ENCODE measurements around the gene TPMT.
"Not testable (repeated sequence)": the region's sequence is repeated elsewhere in the genome, so short reads cannot be mapped to it uniquely, and the experiment has no call there.

The TPMT gene

DNA sequence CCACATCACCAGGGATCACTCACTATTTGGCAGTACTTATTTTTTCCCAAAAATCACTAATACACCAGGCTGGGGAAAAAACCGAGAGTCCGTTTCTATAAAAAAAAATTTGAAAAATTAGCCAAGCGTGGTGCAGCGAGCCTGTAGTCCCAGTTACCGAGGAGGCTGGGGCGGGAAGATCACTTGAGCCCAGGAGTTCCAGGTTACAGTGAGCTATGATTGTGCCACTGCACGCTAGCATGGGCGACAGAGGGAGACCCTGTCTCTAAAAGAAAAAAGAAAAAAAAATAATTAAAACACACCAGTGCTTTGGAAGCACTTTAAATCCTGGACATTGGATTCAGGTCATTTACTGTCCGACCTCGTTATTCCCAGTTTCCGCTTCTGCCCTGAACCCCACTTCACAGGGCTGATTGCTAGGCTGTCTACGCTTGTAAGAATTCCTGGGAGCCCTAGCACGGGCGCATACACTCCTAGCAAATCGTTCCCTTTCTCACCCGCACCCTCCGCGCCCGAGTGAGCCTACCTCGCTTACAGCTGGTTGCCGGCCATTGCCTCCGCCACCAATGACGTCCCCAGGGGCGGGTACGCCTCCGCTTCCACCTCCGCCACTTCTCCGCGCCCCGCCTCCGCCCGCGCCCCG, at the start of gene TPMT:
TSS of gene TPMT (minus strand) at position 571 of the 643 bp plus-strand sequence. CDS start 5,950 bp downstream, outside the sequence.
- no peak for DNase-seq

DNA sequence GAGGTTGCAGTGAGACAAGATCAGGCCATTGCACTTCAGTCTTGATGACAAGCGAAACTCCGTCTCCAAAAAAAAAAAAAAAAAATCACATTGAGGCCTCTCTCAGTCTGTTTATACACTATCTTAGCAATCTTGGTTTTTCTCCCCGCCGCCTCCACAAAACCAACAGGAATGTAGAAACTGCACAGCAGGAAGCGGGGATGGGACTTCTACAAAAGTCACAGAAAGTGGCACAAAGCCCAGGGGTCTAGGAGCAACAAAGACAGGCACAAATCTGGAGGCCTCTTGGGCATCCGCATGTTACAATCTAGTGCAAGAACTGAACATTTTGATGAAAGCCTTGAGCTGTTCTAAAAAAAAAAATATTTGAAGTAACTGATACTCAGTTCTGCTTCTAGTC, 48.9 kb upstream of the TPMT start:
- DNase-seq, result no peak

DNA sequence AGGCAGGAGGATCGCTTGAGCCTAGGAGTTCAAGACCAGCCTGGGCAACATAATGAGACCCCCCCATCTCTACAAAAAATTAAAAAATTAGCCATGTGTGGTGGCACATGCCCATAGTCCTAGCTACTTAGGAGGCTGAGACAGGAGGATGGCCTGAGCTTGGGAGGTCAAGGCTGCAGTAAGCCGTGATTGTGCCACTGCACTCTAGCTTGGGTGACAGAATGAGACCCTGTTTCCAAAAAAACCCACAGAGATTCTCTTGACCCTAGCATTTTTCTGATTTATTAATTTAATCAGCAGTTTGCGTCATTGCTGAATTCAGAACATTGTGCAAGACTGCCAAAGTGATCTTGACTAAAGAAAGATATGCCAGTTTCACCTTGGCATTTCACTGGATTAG, 37.1 kb upstream of the TPMT start:
- DNase-seq, result no peak

DNA sequence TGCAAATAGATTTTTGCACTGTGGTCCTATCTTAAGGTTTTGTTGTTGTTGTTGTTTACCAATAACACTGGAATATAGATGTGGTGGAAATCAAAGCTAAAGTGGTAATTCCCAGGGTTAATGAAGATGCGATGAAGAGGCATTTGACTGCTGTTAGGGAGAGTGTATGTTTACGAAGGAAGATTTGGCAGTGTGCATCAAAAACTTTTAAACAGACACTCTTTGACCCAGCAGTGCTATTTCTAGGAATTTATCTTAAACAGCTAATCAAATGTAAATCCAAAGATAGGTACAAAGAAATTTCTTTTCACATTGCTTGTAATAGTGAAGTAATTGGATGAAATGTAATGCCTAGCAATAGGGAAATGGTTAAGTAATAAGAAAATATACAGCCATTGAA, 34.3 kb upstream of the TPMT start:
- DNase-seq, result no peak

DNA sequence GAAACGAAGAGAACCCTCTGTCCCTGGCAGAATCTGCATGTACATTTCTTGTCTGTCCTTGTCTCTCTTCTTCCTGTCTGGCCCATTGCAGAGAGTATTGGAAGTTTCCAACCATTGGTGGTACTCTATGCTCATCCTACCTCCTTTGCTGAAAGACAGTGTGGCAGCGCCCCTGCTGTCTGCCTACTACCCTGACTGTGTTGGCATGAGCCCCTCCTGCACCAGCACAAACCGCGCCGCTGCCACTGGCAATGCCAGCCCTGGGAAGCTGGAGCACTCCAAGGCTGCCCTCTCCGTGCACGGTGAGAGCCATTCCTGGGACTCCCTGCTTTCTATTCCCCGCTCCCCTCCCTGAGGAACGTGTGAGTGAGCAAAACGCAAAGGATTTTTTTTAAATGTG, 32.8 kb upstream of the TPMT start:
- DNase-seq, result no peak

DNA sequence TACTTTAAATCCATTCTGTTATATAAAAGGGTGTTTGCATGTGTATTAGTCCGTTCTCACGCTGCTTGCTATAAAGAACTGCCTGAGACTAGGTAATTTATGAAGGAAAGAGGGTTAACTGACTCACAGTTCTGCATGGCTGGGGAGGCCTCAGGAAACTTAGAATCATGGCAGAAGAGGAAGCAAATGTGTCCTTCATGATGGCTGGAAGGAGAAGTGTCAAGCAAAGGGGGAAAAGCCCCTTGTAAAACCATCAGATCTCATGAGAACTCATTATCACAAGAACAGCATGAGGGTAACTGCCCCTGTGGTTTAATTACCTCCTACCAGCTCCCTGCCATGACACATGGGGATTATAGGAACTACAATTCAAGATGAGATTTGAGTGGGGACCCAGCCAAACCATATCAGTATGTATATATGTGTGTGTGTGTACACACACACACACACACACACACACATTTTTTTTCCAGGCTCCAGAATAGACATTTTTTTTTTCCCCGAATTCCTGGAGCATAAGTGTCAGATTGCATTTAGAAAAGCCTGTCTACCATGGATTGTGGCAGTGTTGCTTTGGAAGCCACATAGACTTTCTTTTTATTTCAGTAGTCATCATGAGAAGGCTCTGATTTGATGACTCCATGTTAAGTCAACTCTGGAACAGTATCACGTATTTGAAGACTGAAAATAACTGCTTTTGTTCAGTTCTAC, 31.8 kb upstream of the TPMT start:
- no peak for DNase-seq

DNA sequence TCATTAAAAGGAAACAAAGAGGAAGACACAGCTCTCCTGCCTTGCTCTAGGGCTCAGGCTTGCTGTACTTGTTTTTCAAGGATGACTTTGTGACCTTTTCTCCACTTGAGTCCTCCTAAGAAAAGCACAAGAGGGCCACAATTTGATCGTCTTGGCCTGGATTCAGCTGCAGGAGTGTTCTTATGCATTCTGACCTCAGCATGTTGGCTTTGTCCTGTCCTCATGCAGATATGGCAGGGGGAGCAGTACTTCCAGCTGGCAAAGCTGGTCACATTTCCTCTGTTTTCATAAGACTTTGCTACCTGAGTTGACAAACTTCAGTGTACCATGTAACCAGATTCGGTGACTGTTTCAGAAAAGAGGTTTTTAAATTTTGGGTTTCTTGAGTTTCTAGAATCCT, 31.2 kb upstream of the TPMT start:
- DNase-seq, result no peak

DNA sequence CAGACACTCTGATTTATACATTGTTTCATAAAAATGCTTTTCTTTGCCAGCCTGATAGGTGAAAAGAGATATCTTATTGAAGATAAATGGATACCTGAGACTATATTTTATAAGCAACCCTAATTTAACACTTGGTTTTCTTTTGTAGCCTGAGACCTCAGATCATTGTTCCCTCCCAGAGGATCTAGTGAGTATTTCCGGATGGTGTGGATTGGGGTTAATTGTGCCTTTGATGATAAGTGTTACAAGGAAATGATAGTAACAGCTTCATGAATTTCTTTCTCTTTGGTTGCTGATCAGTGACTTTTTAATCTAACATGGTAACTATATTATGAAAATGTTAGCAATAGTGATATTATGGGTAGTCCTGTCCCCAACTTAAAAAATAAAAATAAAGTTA, 30.7 kb upstream of the TPMT start:
- DNase-seq, result no peak

DNA sequence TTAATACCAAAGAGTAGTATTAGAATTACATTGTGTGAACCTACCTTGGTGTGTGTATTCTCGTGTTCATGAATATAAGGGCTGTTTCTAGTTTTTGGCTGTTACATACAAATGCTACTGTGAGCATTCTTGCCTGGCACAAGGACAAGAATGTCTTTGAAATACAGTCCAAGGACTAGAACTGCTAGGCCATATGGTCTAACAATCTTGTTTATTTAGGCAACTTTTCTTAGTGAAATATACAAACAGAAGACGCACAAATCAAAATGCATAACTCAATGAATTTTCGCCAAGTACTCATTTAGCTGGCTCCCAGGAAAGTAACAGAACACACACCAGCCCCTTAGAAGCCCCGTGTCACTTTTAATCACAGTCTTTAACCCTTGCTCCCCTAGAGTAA, 28.9 kb upstream of the TPMT start:
- DNase-seq, result no peak

DNA sequence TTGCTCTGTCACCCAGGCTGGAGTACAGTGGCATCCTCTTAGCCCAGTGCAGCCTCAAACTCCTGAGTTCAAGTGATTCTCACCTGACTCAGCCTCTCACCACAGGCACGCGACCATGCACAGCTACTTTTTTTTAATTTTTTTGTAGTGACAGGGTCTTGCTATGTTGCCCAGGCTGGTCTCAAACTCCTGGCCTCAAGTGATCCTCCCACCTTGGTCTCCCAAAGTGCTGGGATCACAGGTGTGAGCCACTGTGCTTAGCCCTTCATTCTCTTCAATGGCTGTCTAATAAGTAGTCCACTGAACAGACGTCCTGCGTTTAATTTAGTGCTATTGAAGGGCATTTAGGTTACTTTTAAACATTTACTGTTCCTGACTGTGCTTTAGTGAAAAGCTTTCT, 27.7 kb upstream of the TPMT start:
- DNase-seq, result no peak

DNA sequence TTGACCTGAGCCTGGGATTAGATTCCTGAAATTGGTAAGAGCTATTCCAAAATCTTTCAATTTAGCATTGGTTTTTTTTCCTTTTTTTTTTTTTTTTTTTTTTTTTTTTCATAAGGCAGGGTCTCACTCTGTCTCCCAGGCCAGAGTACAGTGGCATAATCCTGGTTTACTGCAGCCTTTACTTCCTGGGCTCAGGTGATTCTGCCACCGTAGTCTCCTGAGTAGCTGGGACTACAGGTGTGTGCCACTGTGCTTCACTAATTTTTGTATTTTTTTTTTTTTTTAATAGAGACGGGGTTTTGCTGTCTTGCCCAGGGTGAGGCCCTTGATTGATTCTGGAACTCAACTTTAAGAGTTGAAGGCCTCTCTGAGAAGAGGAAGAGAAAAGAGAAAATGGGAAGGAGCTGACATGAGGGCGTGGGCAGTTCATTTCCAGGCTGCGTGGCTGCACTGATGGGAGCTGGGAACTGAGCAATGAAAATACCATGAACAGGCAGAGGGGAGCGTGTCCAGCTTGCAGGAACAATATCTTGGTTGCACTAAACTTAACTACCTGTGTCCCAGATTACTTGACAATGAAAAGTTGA, 25.0 kb upstream of the TPMT start:
- DNase-seq, result no peak

DNA sequence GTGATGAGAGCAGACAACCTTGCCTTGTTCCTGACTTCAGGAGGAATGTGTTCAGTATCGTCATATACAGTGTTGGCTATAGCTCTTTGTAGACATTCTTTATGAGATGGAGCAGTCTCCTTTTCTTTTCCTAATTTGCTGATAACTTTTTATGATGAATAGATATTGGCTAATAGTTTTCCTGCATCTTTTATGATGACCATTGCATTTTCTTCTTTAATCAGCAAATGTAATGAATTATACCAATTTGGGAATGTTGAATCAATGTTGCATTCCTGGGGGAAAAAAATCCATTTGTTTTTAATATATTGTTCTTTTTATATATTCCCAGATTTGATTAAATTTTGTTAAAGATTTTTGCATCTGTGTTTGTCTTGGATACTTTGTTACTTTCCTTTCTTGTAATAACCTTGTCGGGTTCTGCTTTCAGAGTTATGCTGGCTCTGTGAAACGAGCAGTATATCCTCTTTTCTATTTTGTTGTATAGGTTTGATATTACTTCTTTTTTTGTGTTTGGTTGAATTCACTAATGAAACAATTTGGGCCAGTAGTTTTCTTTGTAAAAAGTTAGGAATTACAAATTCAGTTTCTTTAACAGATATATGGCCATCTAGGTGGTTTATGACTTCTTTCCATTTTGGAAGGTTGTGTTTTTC, 24.2 kb upstream of the TPMT start:
- DNase-seq, result no peak

DNA sequence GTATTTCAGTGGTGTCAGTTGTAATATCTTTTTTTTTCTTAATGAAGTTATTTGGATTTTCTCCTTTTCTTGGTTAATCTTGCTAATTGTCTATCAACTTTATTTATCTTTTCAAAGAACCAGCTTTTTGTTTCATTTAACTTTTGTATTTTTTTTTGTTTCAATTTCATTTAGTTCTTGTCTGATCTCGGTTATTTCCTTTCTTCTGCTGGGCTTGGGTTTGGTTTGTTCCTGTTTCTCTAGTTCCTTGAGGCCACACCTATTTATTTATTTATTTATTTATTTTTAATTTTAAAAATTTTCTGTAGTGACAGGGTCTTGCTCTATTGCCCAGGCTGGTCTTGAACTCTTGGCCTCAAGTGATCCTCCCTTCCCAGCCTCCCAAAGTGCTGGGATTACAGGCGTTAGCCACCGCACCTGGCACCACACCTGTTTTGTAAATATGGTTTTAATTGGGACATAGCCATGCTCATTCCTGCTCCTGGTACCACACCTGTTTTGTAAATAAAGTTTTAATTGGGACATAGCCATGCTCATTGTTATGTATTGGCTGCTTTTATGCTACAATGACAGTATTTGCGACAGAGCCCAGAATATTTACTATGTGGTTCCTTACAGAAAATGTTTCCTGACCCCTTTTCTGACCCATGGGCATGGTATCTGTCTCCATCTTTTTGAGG, 22.5 kb upstream of the TPMT start:
- no peak for DNase-seq

DNA sequence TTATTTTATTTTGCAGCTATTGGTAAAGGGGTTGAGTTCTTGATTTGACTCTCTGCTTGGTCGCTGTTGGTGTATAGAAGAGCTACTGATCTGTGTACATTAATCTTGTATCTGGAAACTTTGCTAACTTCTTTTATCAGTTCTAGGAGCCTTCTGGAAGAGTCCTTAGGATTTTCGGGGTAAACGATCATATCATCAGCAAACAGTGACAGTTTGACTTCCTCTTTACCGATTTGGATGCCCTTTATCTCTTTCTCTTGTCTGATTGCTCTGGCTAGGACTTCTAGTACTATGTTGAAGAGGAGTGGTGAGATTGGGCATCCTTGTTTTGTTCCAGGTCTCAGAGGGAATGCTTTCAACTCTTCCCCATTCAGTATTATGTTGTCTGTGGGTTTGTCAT, 21.3 kb upstream of the TPMT start:
- DNase-seq, result not testable (repeated sequence)

DNA sequence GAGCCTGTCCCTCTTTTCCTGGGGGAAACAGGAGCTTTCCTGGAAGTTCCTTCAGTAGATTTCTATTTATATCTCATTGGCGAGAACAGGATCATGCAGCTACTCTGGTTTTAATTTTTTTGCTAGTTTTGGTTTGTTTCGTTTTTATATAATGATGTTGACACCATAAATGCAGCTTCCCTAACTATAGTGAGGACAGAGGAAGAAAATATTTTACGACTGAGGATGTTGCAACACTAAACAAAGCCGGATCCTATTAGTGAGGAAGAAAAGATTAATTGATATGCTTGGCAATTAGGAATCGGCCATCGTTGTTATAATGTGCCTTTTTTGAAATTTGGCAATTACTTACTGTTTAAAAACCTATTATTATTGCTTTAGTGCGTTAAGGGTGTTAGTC, 17.0 kb upstream of the TPMT start:
- no peak for DNase-seq

DNA sequence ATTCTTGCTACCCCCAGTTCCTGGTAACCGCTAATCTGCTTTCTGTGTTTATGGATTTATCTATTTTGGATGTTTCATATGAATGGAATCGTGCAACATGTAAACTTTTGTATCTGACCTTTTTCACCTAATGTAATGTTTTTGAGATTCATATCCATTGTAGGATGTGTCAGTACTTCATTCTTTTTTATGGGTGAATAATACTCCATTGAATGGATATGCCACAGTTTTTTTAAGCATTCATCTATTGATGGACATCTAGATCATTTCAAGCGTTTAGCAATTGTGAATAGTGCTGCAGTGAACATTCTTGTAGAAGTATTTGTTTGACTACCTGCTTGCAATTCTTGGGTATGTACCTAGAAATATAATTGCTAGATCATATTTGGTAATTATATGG, 13.4 kb upstream of the TPMT start:
- DNase-seq, result no peak

DNA sequence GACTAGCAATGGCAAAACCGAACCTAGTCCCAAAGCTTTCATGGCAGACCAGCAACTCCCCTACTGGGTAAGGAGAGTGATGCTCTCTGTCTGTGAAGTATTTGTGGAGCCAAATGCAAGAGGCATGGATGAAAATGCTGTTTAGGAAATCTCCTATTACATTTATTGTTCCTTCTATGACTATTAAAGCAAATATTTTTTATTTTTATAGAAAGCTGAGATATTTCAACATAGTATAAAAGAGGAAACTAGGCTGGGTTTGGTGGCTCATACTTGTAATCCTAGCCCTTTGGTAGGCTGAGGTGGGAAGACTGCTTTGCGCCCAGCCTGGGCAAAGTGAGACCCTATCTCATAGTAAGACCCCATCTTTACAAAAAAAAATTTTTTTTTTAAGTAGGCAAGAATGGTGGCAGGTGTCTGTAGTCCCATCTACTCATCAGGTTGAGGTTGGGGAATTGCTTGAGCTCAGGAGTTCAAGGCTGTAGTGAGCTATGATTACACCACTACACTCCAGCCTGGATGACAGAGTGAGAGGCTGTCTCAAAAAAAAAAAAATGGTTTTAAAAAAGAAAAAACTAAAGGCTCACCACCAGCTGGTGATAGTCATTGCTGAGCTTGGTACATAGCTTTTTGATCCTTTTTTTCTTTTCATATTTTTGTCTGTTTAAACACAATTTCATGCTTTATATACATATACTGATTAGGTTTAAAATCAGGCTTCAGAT, 11.6 kb upstream of the TPMT start:
- DNase-seq, result no peak

DNA sequence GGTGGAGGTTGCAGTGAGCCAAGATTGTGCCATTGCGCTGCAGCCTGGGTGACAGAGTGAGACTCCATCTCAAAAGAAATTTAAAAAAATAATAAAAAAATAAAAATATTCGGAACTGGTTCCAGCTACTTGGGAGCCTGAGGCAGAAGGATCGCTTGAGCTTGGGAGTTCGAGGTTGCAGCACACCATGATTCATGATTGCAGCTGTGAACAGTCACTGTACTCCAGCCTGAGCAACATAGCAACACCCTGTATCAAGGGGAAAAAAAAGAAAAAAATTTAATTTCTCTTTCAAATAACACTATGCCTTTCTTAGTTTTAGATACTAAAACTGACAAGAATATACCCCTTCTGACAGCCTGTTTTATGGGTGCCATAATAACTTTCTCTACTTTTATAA, 10.9 kb upstream of the TPMT start:
- no peak for DNase-seq

DNA sequence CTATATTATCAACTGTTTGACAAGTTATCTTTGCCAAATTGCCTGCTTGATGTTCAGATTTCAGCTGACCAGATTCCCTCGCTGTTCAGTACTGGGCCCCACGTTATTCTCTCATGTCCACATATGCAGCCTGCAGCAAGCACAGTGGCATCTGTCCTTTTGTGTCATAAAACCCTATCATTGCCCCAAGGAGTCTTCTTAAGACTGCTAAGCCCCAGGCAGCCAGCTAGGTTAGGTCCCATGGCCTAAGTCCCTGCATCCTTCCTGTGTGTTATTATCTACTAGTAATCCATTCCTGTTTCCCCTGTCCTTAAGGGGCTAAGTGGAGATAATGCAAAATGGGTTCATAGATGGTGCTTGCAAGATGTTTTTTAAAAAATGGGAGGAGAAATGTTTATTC, 7.5 kb upstream of the TPMT start:
- no peak for DNase-seq

DNA sequence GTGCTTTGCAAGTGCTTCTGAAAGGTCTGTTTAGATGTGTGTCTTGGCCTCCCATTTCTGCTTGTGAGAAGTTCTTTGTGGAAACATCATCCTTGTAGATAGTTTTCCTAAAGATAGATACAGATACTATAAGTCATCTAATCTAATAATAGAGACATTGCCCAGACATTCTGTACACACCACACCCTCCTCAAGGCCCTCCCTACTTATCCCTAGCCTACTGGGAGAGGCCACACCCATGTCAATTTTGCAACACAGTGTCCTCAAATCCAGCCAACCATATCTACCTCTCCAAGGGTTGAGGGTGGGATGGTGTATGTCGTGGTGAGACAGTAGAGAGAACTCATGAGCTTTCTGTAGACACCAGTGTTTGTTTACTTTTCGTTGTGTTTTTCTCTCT, 6.6 kb upstream of the TPMT start:
- no peak for DNase-seq

DNA sequence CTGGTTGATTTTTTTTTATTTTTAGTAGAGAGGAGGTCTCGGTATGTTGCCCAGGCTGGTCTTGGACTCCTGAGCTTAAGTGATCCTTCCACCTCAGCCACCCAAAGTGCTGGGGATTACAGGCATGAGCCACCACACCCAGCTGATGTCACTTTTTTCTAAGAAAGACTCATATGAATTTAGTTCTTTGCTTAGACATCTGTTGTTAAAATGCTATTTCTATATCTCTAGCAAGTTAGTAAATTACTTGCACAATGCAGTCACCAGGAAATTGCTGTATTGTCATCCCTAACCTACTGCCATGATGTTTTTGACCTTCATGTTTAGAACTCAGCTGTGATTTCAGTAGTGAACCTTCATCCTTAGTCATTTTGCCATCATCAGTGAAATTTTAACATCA, 6.0 kb upstream of the TPMT start:
- DNase-seq, result no peak

DNA sequence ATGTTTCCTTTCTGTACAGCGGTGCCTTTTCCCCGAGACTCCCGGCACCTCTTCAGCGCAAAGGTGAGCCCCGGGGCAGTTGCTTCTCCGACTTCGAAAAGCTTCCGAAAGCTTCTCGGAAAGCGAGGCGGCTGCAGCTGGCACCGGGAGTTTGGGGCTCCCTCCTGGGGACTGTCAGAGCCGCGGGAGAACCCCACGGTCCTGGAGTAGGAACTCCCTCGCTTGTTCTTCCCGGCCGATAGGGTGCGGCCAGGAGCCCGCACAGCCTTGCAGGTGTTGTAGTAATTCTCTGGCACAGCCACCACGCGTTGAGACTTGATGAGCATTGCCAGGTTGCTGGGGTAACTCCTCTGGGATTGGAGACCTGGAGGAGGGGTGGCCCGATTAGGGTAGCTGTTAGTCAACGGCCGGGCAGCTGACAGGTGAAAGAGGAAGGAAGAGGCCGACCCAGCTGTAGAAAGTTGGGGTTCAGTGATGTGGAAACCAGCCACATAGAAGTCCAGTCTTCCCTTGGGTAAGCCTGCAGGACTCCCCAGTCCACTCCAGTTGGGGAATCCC, 1.1 kb upstream of the TPMT start:
- peak; percentile 43 for DNase-seq

All from NK-92 treated with Interleukin-12 subunit alpha and Interleukin-12 subunit beta, amount 100 ng/mL, for 24 hours (cell line).